LNCaP clone FGC (cell line): Measurements from ENCODE around the gene SLC10A3.

Experiments
- DNase-seq: peaks from one replicate; pipeline ENCODE4 v3.0.0-alpha.2; 2011; ENCODE audit warnings: low read depth
- H3K4me3 ChIP-seq: 2 replicates; pipeline ENCODE4 v1.5.1; 2011; ENCODE audit warnings: mild to moderate bottlenecking, low read depth, low read length, control low read depth
- TF ChIP-seq, protein P1 (sequence below): IDR thresholded peaks from 2 replicates; pipeline ENCODE4 v1.5.1; 2012; ENCODE audit warnings: mild to moderate bottlenecking; ENCODE audit not compliant: control insufficient read depth, insufficient read depth; ENCODE audit errors: extremely low read depth

The SLC10A3 gene

DNA sequence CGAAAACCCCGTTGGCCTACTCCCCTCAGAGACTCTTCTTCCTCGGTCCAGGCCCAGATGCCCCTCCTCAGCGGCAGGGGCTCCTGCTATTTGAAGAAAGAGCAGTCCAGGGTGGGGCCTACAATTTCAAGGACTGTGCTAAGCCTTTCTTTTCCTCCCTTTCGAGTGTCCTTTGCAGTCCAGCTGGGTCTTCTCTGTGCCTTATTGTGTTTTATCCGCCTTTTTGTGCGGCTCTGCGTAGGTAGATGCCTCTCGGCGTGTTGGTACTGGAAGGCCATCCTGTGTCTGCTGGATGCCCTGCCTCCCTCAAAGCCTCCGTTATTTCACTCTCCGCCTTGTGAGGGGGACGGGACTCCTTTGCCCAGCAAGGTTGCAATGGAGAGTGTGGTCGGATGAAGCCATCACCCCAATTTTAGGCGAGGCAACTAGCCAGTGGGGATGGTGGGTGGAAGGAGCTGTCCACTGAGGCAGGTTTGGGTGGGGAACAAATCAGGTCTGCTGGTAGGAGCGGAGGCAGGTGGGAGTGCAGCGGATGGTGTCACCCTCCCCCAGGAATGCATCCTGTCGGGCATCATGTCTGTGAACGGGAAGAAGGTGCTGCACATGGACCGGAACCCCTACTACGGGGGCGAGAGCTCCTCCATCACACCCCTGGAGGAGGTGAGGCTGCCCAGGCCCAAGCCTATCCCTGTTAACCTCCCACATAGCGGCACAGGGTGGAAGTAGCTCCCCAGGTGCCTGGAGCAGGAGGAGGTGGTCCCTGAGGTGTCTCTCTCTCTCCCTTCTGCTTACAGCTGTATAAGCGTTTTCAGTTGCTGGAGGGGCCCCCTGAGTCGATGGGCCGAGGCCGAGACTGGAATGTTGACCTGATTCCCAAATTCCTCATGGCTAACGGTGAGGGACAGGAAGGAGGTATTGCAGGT lies 52.2 kb downstream of the SLC10A3 start:
- DNase-seq: no peak
- H3K4me3 ChIP-seq: peak overlapping the region; percentile 61
- TF ChIP-seq, protein P1, sequence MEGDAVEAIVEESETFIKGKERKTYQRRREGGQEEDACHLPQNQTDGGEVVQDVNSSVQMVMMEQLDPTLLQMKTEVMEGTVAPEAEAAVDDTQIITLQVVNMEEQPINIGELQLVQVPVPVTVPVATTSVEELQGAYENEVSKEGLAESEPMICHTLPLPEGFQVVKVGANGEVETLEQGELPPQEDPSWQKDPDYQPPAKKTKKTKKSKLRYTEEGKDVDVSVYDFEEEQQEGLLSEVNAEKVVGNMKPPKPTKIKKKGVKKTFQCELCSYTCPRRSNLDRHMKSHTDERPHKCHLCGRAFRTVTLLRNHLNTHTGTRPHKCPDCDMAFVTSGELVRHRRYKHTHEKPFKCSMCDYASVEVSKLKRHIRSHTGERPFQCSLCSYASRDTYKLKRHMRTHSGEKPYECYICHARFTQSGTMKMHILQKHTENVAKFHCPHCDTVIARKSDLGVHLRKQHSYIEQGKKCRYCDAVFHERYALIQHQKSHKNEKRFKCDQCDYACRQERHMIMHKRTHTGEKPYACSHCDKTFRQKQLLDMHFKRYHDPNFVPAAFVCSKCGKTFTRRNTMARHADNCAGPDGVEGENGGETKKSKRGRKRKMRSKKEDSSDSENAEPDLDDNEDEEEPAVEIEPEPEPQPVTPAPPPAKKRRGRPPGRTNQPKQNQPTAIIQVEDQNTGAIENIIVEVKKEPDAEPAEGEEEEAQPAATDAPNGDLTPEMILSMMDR: no peak
